Omental fat pad (tissue), 4 donors: Measurements from ENCODE around the gene APOBEC3G. TPM values are rescaled to one million over a fixed set of nuclear protein-coding genes. Genes with fewer than 3 reads are reported as not detected.

Source experiments
- ATAC-seq: fragments of 150-250 bp; one replicate; pipeline ENCODE4 v1.9.1; 2016; ENCODE audit warnings: mild to moderate bottlenecking, moderate library complexity; ENCODE audit not compliant: low FRiP score
- DNase-seq: peaks from one replicate; pipeline ENCODE4 v3.0.0-alpha.2; 2019; ENCODE audit warnings: low spot score
- total RNA-seq, 4 donors: library from RNA; depleted of rRNA; stranded (reverse); fragments of >200 nt; gene quantifications; one replicate each; pipeline ENCODE4 v1.1.0, GENCODE V29; 2016
- TF ChIP-seq, protein P1 (sequence below), 3 donors: fragments of 450-650 bp; IDR thresholded peaks; one replicate each; pipeline ENCODE4 v1.5.1; 2016 to 2017; ENCODE audit warnings: antibody characterized with exemption in 3 of 3, mild to moderate bottlenecking in 3 of 3, moderate library complexity in 2 of 3

APOBEC3G gene
- total RNA-seq, 4 donors from 2014 or later: 5.5 to 20.3 (median 6.7) TPM

DNA sequence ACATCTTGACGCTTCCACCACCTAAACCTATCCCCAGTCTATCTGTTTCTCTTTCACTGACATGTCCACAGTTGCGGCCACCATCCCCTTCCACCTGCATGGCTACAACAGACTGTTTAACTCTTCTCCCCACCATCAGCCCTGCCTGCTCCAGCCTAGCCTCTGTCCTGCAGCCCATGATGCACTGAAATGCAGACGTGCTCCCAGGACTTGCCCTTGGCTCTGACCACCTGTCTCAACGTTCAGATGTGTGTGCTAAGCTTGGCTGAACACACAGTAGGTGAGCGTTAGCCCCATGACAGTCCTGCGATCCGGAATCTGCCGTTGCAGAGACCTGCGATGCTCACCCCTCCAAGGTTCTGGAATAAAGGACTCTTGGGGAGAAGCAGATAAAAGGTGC is 52.7 kb downstream of the APOBEC3G start:
- TF ChIP-seq, protein P1, sequence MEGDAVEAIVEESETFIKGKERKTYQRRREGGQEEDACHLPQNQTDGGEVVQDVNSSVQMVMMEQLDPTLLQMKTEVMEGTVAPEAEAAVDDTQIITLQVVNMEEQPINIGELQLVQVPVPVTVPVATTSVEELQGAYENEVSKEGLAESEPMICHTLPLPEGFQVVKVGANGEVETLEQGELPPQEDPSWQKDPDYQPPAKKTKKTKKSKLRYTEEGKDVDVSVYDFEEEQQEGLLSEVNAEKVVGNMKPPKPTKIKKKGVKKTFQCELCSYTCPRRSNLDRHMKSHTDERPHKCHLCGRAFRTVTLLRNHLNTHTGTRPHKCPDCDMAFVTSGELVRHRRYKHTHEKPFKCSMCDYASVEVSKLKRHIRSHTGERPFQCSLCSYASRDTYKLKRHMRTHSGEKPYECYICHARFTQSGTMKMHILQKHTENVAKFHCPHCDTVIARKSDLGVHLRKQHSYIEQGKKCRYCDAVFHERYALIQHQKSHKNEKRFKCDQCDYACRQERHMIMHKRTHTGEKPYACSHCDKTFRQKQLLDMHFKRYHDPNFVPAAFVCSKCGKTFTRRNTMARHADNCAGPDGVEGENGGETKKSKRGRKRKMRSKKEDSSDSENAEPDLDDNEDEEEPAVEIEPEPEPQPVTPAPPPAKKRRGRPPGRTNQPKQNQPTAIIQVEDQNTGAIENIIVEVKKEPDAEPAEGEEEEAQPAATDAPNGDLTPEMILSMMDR (IDR thresholded peaks at IDR 0.05): no peak
- DNase-seq (no peak), ATAC-seq (no peak)

DNA sequence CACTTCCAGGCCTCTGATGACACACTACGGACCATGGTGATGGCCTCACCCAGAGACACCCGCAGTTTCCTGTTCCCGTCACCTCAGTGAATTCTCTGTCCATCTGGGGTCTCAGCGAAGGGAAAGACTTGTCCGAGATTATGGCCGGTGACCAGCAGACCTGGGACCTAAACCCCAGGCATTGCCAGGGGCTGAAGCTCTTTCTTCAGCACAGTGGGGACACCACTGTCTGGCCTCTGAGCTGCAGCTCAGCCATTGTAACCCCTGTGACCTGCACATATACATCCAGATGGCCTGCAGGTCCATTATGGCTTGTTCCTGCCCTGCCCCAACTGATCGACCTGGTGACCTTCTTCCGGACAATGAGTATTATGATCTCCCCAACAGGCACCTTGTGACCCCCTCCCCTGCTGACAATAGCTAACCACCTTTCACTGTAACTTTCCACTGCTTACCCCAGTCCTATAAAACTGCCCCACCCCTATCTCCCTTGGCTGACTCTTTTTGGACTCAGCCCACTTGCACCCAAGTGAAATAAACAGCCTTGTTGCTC is 53.2 kb downstream of the APOBEC3G start:
- ATAC-seq: no peak
- DNase-seq: no peak
- TF ChIP-seq, protein P1 (IDR thresholded peaks at IDR 0.05): no peak

DNA sequence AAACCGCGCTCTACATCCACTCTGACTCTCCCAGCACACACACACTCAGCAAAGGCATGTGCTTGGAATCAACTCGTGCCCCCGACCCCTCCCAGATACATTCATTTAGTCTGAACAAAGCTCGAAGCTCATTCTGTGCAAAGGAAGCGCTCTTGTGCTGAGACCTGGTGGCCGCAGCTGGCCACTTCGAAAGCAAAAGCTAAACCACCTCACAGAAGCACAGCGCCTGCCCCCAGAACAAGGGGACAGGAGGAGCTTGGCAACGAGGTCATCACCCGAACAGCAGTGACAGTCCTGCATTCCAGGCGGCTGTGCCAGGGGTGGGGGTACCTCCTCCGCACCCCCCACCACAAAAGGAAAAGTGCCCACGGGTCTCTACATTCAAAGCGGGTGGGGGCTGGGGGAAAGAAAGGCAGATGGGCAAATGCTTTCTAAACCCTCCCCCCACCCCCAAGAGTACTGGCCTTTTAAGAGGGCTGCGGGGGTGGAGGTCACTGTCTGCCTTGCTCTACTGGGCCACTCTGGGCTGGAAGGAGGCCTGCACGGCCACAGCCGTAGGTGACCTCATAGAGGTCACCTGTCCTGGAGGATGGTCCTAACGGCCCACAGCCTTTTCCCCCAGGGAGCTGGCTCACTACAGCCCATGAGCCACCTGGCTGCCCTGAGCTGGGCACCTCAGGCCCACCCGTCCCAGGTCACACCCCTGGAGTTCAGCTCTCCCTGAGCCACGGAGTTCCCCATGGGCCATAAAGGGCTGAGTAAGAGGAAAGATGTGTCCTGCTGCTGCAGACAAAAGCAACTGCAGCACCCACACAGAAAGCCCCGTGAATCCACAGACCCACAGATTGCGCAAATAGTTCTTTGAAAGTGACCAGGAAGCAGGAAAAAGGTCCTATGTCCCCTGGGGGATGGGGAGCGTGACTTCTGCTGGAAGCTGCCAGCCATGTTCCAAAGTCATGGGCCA is 54.1 kb downstream of the APOBEC3G start:
- no peak for DNase-seq
- TF ChIP-seq, protein P1 (IDR thresholded peaks at IDR 0.05): no peak
- no peak for ATAC-seq

DNA sequence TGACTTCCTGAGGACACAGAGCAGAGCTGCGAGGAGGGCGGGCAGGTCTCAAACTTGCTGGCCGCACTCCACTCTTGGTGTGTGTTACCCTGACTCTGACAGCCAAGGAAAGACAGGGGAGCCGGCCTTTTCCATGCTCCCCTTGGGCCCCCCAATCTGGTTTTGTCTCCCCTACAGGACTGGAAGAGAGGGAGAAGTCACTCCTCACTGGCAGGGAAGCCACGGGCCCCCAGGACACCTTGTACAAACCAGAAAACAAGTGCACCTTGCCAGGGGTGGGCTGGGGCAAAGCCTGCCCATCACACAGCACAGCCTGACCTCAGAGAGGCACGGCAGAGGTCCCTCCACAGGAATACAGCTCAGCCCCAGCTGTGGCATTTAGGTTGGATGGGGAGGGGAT is 55.2 kb downstream of the APOBEC3G start:
- TF ChIP-seq, protein P1 (IDR thresholded peaks at IDR 0.05): no peak
- no peak for DNase-seq
- ATAC-seq: no peak

DNA sequence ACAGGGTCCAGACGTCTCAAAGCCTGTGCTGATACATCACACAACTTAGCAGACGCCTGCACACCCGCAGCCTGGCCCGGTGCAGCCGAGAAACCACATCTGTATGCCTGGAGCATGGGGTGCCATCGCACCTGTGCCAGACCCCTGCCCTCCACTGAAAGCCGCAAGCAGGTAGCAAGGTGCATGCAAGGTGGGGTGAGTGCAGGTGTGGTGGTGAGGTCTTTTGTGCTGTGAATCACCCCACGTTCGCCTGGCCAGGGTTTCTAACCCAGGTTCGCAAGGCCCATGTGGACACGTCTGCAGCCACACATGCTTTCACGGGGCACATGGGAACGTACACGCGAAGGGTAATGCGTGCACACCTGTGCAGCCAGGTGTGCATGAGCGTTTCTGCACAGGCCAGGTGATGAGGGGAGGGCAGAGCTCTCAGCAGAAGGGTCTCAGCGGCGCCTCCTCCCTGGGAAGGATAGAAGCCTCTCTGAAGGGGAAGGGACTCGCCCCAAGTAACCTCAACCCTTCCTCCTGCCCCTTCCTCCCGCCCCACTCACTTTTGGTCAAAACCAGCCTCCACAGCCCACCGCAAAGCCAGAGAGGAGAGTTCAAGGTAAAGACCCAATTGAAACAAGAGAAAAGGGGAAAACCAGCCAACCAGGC is 55.9 kb downstream of the APOBEC3G start:
- ATAC-seq (no peak), DNase-seq (no peak)
- TF ChIP-seq, protein P1 (IDR thresholded peaks at IDR 0.05): no peak

DNA sequence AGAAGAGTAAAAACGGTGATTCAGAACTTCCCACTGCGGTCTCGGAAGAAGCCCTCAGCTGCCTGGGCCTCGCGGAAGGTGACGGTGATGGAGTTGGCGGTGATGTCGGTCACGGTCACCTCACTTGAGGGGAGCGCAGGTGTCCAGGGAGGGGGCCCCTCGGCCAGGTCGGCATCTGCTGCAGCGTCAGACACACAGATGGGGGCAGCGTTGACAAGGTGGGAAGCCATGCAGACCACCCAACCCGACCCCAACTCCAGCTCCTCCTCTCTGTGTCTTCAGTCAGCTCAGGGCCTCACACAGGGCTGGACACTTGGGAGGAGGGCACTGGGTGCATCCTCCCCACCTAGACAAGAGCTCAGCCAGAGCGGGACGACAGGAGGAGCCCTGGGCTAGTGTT is 56.8 kb downstream of the APOBEC3G start:
- no peak for DNase-seq
- TF ChIP-seq, protein P1 (IDR thresholded peaks at IDR 0.05): no peak
- ATAC-seq: no peak
